ENCODE results near the gene PMVK.

DNA sequence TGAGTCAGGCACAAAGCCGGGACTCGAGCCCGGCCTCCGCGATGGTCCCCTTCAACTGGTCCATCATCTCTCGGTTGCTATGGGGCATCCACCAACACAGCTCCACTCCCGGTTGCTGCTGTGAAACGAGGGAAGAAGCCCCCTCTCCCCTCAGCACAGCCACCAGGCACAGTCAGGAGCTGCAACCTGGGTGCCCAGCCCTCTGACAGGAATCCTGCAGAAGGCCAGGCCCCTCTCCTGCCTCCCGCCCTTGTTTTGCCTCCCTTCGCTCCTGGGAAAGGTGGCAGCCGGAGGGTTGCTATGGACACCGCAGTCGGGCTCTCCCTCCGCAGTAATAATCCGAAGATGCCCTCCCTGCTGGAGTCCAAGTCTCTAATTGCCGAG is 57.5 kb downstream of the PMVK start:
- TF ChIP-seq, protein P1, sequence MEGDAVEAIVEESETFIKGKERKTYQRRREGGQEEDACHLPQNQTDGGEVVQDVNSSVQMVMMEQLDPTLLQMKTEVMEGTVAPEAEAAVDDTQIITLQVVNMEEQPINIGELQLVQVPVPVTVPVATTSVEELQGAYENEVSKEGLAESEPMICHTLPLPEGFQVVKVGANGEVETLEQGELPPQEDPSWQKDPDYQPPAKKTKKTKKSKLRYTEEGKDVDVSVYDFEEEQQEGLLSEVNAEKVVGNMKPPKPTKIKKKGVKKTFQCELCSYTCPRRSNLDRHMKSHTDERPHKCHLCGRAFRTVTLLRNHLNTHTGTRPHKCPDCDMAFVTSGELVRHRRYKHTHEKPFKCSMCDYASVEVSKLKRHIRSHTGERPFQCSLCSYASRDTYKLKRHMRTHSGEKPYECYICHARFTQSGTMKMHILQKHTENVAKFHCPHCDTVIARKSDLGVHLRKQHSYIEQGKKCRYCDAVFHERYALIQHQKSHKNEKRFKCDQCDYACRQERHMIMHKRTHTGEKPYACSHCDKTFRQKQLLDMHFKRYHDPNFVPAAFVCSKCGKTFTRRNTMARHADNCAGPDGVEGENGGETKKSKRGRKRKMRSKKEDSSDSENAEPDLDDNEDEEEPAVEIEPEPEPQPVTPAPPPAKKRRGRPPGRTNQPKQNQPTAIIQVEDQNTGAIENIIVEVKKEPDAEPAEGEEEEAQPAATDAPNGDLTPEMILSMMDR (conservative IDR thresholded peaks at IDR 0.05; ENCODE audit: low read depth, low read length): no peak
- TF ChIP-seq SMC3 (IDR thresholded peaks at IDR 0.05; ENCODE audit: low read depth, low read length) (no peak), POLR2A (IDR thresholded peaks at IDR 0.05; ENCODE audit: low read depth, low read length) (no peak), BHLHE40 (IDR thresholded peaks at IDR 0.05; ENCODE audit: low read depth, low read length) (no peak), RFX5 (IDR thresholded peaks at IDR 0.05; ENCODE audit: low read depth, low read length) (no peak), RCOR1 (IDR thresholded peaks at IDR 0.05; ENCODE audit: insufficient replicate concordance, low read length) (no peak)

Data from IMR-90 (cell line).